ENCODE measurements around the gene TBCEL.

DNA sequence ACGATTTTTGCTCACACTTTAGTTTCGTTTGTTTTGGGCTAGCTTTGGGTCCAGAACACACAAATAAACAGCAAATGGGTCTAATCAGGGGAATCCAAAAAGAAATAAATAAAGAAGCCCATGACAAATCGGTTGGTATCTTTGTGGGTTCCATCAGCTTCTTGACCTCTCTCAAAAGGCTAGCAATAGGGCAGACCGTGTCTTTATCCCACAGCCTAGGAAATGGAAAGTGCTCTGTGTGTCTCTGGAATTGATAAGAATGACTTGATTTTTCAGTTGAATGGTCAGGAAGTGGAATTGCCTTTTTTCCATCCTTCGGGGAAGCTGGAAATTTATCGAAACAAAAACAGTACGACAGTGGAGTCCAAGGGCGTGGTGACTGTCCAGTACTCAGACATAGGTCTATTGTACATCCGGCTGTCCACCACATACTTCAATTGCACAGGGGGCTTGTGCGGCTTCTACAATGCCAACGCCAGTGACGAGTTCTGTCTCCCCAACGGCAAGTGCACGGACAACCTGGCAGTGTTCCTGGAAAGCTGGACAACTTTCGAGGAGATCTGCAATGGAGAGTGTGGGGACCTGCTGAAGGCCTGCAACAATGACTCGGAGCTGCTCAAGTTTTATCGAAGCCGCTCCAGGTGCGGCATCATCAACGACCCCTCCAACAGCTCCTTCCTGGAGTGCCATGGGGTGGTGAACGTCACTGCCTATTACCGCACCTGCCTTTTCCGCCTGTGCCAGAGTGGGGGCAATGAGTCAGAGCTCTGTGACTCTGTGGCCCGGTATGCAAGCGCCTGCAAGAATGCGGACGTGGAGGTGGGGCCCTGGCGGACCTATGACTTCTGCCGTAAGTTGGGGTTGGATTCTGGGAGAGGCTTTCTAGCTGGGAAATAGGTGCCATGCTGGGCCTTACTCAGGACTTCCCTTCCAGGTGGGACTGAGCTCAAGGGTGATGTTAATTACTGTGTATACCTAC lies 105.7 kb downstream of the TBCEL start:
- TF ChIP-seq POLR2A (IDR thresholded peaks at IDR 0.05), result no peak
- TF ChIP-seq, protein P1, sequence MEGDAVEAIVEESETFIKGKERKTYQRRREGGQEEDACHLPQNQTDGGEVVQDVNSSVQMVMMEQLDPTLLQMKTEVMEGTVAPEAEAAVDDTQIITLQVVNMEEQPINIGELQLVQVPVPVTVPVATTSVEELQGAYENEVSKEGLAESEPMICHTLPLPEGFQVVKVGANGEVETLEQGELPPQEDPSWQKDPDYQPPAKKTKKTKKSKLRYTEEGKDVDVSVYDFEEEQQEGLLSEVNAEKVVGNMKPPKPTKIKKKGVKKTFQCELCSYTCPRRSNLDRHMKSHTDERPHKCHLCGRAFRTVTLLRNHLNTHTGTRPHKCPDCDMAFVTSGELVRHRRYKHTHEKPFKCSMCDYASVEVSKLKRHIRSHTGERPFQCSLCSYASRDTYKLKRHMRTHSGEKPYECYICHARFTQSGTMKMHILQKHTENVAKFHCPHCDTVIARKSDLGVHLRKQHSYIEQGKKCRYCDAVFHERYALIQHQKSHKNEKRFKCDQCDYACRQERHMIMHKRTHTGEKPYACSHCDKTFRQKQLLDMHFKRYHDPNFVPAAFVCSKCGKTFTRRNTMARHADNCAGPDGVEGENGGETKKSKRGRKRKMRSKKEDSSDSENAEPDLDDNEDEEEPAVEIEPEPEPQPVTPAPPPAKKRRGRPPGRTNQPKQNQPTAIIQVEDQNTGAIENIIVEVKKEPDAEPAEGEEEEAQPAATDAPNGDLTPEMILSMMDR (IDR thresholded peaks at IDR 0.05), result no peak
